Choroid plexus epithelial cell (primary cell): Measurements from ENCODE around the gene ARL8A.
A peak's percentile ranks its signal among the peaks of the same experiment; 100 is the strongest.

Experiments
- DNase-seq: peaks from one replicate; pipeline ENCODE4 v3.0.0-alpha.2; 2010; ENCODE audit warnings: low read depth
- H3K4me3 ChIP-seq: 2 replicates; pipeline ENCODE4 v1.5.1; 2011; ENCODE audit warnings: low read depth, mild to moderate bottlenecking, control low read depth, low read length, moderate library complexity
- TF ChIP-seq, protein P1 (sequence below): conservative IDR thresholded peaks from 2 replicates; pipeline ENCODE4 v1.5.1; 2011; ENCODE audit warnings: low read depth, mild to moderate bottlenecking, control low read depth, inconsistent platforms, low read length, moderate library complexity

Gene ARL8A

DNA sequence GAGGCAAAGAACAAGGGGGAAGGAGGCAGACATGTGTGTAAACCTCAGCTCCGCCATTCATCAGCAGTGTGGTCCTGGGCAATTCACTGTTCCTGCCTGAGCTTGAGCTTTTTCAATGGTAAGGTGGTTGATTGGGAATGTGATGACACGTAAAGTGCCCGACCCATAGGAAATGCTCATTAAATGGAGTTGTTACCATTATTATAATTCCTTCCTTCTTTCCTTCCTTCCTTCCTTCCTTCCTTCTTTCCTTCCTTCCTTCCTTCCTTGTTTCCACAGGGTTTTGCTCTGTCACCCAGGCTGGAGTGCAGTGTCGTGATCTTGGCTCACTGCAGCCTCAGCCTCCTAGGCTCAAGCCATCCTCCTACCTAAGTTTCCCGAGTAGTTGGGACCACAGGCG lies 17.5 kb downstream of the ARL8A start:
- DNase-seq, result no peak
- TF ChIP-seq, protein P1, sequence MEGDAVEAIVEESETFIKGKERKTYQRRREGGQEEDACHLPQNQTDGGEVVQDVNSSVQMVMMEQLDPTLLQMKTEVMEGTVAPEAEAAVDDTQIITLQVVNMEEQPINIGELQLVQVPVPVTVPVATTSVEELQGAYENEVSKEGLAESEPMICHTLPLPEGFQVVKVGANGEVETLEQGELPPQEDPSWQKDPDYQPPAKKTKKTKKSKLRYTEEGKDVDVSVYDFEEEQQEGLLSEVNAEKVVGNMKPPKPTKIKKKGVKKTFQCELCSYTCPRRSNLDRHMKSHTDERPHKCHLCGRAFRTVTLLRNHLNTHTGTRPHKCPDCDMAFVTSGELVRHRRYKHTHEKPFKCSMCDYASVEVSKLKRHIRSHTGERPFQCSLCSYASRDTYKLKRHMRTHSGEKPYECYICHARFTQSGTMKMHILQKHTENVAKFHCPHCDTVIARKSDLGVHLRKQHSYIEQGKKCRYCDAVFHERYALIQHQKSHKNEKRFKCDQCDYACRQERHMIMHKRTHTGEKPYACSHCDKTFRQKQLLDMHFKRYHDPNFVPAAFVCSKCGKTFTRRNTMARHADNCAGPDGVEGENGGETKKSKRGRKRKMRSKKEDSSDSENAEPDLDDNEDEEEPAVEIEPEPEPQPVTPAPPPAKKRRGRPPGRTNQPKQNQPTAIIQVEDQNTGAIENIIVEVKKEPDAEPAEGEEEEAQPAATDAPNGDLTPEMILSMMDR, result no peak
- no peak overlapping the region for H3K4me3 ChIP-seq

DNA sequence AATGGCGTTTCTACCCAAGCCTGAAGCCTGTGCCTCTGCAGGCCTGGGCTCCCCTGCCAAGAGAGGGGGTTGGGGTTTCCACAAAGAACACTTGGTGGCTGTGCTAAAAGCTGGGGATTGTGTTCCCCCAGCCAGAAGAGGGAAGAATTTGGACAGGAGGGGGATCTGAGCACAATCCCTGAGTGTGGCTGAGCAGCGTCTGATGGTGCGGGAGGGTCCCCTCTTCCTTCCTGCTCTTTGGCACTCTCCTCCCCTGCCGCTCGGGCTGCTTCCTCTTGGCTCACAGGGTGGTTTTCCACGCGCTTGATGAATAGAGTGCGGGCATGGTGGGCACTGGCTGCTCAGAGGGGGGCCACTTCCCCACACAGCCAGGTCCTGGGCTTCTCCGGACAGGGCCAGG lies 18.1 kb downstream of the ARL8A start:
- no peak overlapping the region for H3K4me3 ChIP-seq

DNA sequence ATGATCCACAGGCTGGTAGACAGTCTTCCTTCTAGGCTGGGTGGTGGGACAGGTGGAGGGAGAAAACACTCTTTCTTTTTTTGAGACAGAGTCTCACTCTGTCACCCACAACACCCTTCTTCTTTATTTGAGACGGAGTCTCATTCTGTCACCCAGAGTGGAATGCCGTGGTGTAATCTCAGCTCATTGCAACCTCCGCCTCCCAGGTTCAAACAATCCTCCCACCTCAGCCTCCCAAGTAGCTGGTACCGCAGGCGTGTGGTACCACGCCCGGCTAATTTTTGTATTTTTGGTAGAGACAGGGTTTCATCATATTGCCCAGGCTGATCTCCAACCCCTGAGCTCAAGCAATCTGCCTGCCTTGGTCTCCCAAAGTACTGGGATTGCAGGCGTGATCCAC lies 18.9 kb downstream of the ARL8A start:
- no peak for DNase-seq

More for the DNA sequence above, 18.1 kb downstream of the ARL8A start:
- DNase-seq, result no peak
- TF ChIP-seq, protein P1, result no peak

DNA sequence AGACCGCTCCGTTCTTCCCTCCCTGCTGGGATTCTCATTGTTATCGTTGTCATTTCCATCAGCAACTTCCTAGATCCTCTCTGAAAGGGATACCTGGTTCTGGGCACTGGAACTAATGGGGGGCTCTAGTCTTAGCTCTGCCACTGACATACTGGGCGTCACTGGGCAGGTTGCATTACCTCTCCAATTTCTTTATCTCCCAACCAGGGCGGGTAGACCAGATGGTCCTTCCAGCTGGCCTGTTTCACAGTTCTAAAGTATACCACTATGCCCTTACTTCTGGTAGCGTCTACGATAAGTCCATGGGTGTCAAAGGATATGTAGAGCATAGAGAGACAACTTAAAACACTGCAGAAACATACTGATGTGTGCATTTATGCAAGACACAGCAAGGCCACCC lies 20.4 kb downstream of the ARL8A start:
- TF ChIP-seq, protein P1, result no peak
- H3K4me3 ChIP-seq, result no peak overlapping the region
- DNase-seq, result no peak

More for the DNA sequence above, 18.9 kb downstream of the ARL8A start:
- TF ChIP-seq, protein P1, result no peak
- no peak overlapping the region for H3K4me3 ChIP-seq

DNA sequence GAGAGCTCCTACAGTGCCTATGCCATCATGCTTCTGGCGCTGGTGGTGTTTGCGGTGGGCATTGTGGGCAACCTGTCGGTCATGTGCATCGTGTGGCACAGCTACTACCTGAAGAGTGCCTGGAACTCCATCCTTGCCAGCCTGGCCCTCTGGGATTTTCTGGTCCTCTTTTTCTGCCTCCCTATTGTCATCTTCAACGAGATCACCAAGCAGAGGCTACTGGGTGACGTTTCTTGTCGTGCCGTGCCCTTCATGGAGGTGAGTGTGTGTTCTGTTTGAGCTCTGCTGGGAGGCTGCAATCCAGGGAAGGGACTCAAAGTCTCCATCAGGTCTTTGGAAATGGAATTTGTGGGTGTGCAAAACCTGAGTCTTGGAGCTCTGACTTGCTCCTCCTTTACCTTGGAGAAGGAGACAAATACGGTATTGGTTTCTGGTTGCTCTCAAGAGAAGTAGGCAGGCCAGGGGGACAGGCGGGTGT lies 21.2 kb downstream of the ARL8A start:
- TF ChIP-seq, protein P1, result no peak
- DNase-seq, result no peak
- no peak overlapping the region for H3K4me3 ChIP-seq

DNA sequence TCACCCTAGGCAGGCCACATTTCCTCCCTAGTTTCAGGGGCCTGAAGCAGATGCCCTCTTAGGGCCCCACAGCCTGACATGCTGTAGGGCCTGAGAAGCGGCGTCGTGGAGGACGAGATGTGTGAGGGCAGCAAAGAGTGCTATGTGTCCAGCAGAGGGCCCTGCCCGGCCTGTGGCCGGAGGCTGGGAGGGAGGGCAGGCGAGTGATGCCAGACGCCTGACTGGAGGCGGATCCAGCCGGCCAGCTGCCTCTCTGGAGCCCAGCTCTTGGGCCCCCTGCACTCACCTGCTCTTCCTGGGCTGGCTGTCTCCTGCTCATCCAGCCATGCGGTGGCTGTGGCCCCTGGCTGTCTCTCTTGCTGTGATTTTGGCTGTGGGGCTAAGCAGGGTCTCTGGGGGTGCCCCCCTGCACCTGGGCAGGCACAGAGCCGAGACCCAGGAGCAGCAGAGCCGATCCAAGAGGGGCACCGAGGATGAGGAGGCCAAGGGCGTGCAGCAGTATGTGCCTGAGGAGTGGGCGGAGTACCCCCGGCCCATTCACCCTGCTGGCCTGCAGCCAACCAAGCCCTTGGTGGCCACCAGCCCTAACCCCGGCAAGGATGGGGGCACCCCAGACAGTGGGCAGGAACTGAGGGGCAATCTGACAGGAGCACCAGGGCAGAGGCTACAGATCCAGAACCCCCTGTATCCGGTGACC lies 21.8 kb downstream of the ARL8A start, which contains the start of gene GPR37L1:
Gene GPR37L1 (plus strand): TSS at position 279 of the 697 bp plus-strand sequence. CDS start 47 bp downstream, at position 326.
- TF ChIP-seq, protein P1, result peak; percentile 69
- peak; percentile 64 for DNase-seq
- H3K4me3 ChIP-seq, result no peak within 1 kb of the TSS

DNA sequence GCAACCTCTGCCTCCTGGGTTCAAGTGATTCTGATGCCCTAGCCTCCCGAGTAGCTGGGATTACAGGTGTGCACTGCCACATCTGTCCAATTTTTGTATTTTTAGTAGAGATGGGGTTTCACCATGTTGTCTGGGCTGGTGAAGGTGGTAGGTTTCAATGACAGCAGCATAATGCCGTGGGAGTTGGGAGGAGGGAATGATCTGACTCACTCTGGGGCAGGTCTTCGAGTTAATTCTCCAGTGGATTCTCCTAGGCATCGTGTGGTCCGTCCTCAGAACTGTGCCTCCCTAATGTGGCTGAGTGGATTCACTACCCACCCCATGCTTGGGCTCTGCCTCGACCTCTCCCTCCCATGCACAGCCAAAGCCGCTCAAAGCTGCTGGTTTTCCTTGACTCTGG lies 23.5 kb downstream of the ARL8A start:
- DNase-seq, result no peak
- H3K4me3 ChIP-seq, result no peak overlapping the region
- TF ChIP-seq, protein P1, result no peak
